SK-N-SH (cell line): ENCODE data around the gene MCF2L.

Source experiments
- TF ChIP-seq, protein P1 (sequence below): IDR thresholded peaks from 2 replicates; pipeline ENCODE4 v1.6.1; 2012; ENCODE audit warnings: mild to moderate bottlenecking, low read depth, low read length, moderate library complexity
- TF ChIP-seq, protein P2 (sequence below): IDR thresholded peaks from 2 replicates; pipeline ENCODE4 v1.4.0; 2012; ENCODE audit warnings: low read depth
- TF ChIP-seq, protein P3 (sequence below): fragments of 200-600 bp; sonication (generic); IDR thresholded peaks from 2 replicates; pipeline ENCODE4 v1.6.1; 2017; ENCODE audit warnings: antibody characterized with exemption, mild to moderate bottlenecking, moderate library complexity

DNA sequence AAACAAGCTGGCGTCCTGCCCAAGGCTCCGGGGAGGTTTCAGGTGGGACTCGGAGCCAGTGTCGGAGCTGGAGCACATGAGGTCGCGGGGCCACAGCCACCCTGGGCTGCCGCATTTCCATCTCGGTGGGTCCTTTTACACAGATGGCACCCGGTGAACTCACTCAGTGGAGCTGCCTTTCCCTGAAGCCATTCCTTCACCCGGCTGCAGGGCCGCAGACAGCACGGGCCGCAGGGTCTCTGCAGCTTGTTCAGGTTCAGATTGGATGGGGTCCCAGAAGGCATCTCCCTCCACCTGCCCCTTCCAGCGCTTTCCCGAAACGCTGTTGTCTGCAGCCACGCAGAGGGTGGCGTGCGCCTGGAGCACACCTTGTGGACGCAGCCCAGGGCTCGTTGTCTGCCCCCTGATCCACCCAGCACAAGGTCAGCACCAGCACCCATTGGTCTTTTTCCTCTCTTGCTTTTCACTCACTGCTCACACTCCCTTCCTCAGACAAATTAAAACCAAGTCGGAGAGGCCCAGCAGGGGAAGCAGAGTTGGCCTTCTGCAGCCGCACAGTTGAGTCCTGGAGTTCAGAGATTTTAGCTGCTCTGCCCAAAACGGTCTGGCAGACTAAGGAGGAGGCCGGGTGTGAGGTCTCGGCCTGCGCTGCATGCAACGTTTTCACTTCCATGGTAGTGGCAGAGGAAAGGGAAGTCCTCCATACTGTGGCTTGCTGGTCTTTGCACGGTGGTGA, 18.1 kb downstream of the MCF2L start:
- TF ChIP-seq, protein P1, sequence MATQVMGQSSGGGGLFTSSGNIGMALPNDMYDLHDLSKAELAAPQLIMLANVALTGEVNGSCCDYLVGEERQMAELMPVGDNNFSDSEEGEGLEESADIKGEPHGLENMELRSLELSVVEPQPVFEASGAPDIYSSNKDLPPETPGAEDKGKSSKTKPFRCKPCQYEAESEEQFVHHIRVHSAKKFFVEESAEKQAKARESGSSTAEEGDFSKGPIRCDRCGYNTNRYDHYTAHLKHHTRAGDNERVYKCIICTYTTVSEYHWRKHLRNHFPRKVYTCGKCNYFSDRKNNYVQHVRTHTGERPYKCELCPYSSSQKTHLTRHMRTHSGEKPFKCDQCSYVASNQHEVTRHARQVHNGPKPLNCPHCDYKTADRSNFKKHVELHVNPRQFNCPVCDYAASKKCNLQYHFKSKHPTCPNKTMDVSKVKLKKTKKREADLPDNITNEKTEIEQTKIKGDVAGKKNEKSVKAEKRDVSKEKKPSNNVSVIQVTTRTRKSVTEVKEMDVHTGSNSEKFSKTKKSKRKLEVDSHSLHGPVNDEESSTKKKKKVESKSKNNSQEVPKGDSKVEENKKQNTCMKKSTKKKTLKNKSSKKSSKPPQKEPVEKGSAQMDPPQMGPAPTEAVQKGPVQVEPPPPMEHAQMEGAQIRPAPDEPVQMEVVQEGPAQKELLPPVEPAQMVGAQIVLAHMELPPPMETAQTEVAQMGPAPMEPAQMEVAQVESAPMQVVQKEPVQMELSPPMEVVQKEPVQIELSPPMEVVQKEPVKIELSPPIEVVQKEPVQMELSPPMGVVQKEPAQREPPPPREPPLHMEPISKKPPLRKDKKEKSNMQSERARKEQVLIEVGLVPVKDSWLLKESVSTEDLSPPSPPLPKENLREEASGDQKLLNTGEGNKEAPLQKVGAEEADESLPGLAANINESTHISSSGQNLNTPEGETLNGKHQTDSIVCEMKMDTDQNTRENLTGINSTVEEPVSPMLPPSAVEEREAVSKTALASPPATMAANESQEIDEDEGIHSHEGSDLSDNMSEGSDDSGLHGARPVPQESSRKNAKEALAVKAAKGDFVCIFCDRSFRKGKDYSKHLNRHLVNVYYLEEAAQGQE, result no peak
- TF ChIP-seq, protein P2, sequence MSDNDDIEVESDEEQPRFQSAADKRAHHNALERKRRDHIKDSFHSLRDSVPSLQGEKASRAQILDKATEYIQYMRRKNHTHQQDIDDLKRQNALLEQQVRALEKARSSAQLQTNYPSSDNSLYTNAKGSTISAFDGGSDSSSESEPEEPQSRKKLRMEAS, result no peak
- TF ChIP-seq, protein P3, sequence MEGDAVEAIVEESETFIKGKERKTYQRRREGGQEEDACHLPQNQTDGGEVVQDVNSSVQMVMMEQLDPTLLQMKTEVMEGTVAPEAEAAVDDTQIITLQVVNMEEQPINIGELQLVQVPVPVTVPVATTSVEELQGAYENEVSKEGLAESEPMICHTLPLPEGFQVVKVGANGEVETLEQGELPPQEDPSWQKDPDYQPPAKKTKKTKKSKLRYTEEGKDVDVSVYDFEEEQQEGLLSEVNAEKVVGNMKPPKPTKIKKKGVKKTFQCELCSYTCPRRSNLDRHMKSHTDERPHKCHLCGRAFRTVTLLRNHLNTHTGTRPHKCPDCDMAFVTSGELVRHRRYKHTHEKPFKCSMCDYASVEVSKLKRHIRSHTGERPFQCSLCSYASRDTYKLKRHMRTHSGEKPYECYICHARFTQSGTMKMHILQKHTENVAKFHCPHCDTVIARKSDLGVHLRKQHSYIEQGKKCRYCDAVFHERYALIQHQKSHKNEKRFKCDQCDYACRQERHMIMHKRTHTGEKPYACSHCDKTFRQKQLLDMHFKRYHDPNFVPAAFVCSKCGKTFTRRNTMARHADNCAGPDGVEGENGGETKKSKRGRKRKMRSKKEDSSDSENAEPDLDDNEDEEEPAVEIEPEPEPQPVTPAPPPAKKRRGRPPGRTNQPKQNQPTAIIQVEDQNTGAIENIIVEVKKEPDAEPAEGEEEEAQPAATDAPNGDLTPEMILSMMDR, result no peak
